Tibial artery (tissue), 4 donors: ENCODE results near the gene BCL2L14.

Source experiments
- DNase-seq, 2 donors: peaks; one replicate each; pipeline ENCODE4 v3.0.0-alpha.2; 2019
- H3K27ac ChIP-seq, 2 donors: fragments of 200-600 bp; sonication (generic) in 1 of 2; 1 replicate in 1 of 2; 2 replicates in 1 of 2; pipeline ENCODE4 v1.5.1; 2018 to 2019; ENCODE audit warnings: mild to moderate bottlenecking in 1 of 2
- H3K27me3 ChIP-seq, 2 donors: fragments of 200-600 bp; sonication (generic) in 1 of 2; one replicate each; pipeline versions ENCODE4 v1.5.1 to v1.6.0; 2016 to 2019
- H3K36me3 ChIP-seq, 3 donors: fragments of 200-600 bp; sonication (generic) in 2 of 3; one replicate each; pipeline ENCODE4 v1.5.1; 2016 to 2019; ENCODE audit warnings: mild to moderate bottlenecking in 2 of 3
- H3K4me1 ChIP-seq, 4 donors: fragments of 200-600 bp; sonication (generic) in 2 of 4; 1 replicate in 3 of 4; 2 replicates in 1 of 4; pipeline ENCODE4 v1.5.1; 2016 to 2019
- H3K4me3 ChIP-seq, 2 donors: fragments of 200-600 bp; sonication (generic) in 1 of 2; 1 replicate in 1 of 2; 2 replicates in 1 of 2; pipeline ENCODE4 v1.5.1; 2018 to 2019; ENCODE audit warnings: mild to moderate bottlenecking in 2 of 2
- H3K9me3 ChIP-seq, 3 donors: fragments of 200-600 bp; sonication (generic) in 1 of 3; one replicate each; pipeline ENCODE4 v1.5.1; 2016 to 2019
- intact Hi-C: fragments of 100-400 bp; cut with DNase I; formaldehyde crosslinking; loops from one replicate; pipeline ENCODE4 v1.15.0; 2023; ENCODE audit warnings: low total_unique reads
- TF ChIP-seq, protein P1 (sequence below), 2 experiments: fragments of 200-600 bp in 1 of 2; fragments of 450-650 bp in 1 of 2; IDR thresholded peaks; one replicate each; pipeline ENCODE4 v1.5.1; 2017 to 2019; ENCODE audit warnings: antibody characterized with exemption in 2 of 2, mild to moderate bottlenecking in 1 of 2, moderate library complexity in 1 of 2

BCL2L14 gene

DNA sequence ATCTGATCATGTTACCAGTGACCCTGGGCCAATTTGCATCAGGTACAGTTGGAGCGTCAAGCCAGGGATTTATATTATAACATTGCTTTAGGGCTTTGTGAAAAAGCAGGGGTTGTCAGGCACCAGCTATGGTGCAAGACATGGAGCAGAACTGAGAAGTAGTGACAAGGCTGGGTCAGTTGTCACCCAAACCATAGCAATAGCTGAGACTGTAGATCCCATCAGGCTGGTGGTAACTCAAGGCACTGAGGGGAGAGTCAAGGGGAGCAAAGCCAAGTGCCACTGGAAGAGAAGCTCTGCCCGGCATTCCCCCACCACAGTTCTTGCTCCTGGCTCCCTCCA, 16.9 kb downstream of the BCL2L14 start:
- H3K27me3 ChIP-seq, result no peaks in the 10 kb centered on the region
- TF ChIP-seq, protein P1, sequence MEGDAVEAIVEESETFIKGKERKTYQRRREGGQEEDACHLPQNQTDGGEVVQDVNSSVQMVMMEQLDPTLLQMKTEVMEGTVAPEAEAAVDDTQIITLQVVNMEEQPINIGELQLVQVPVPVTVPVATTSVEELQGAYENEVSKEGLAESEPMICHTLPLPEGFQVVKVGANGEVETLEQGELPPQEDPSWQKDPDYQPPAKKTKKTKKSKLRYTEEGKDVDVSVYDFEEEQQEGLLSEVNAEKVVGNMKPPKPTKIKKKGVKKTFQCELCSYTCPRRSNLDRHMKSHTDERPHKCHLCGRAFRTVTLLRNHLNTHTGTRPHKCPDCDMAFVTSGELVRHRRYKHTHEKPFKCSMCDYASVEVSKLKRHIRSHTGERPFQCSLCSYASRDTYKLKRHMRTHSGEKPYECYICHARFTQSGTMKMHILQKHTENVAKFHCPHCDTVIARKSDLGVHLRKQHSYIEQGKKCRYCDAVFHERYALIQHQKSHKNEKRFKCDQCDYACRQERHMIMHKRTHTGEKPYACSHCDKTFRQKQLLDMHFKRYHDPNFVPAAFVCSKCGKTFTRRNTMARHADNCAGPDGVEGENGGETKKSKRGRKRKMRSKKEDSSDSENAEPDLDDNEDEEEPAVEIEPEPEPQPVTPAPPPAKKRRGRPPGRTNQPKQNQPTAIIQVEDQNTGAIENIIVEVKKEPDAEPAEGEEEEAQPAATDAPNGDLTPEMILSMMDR (IDR thresholded peaks at IDR 0.05), result no peak
- H3K27ac ChIP-seq, result no peak overlapping the region
- no peaks in the 10 kb centered on the region for H3K9me3 ChIP-seq
- H3K36me3 ChIP-seq, result no peaks in the 10 kb centered on the region
- H3K4me1 ChIP-seq, result peaks cover 0 to 18% (median 4%) of the 10 kb centered on the region in 4 donors
- intact Hi-C loops, result no loop called here
- DNase-seq, result no peak
- H3K4me3 ChIP-seq, result no peak overlapping the region

DNA sequence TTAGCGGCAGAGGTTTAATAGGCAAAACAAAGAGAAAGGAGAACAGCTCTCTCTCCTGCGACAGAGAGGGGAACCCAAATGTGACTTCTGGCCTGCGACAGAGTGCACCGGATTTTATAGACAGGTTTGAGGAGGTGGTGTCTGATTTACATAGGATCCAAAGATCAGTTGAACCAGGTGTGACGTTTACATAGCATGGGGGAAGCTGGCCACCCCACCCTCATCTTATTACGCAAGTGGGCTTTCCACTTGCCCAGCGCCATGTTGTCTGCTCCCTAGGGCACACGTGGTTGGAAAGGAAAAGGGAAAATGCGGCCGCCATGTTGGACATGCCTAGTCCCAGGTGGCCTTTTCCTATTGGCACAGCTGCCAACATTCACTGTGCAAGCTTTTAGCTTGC, 17.4 kb downstream of the BCL2L14 start:
- H3K27ac ChIP-seq, result no peak overlapping the region
- H3K9me3 ChIP-seq, result no peaks in the 10 kb centered on the region
- no peak overlapping the region for H3K4me3 ChIP-seq
- DNase-seq, result no peak
- intact Hi-C loops, result no loop called here
- no peaks in the 10 kb centered on the region for H3K27me3 ChIP-seq
- TF ChIP-seq, protein P1 (IDR thresholded peaks at IDR 0.05), result no peak
- peaks cover 0 to 23% (median 4%) of the 10 kb centered on the region in 4 donors for H3K4me1 ChIP-seq
- H3K36me3 ChIP-seq, result no peaks in the 10 kb centered on the region

GRCh38 chr12:12088761-12089160, 18.0 kb downstream of the BCL2L14 start:
- no peak for DNase-seq
- TF ChIP-seq, protein P1 (IDR thresholded peaks at IDR 0.05), result no peak
- no peaks in the 10 kb centered on the region for H3K36me3 ChIP-seq
- H3K27ac ChIP-seq, result no peak overlapping the region
- H3K27me3 ChIP-seq, result no peaks in the 10 kb centered on the region
- intact Hi-C loops, result no loop called here
- H3K4me1 ChIP-seq, result peaks cover 0 to 26% (median 4%) of the 10 kb centered on the region in 4 donors
- no peak overlapping the region for H3K4me3 ChIP-seq
- H3K9me3 ChIP-seq, result no peaks in the 10 kb centered on the region

DNA sequence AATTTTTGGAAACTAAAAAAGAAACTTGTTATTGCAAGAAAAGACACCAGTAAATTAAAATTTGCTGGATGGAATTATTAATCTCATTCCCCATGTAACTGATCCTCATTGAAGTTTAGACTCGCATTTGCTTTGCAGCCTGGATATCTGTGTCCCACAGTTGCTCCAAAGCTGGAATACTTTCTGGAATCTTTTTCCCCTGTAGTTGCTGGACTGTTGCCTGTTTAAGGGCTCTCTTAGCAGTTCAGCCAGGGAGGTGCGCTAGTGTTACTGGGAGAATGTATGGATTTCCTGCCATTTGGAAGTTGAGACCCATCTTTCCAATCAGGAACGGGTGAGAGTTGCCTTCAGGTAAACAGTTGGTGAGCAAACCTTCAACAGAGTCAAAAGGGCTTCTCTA, 20.3 kb downstream of the BCL2L14 start:
- Histone ChIP-seq H3K27ac (no peak overlapping the region), H3K4me1 (peaks cover 0 to 26% (median 4%) of the 10 kb centered on the region in 4 donors), H3K36me3 (no peaks in the 10 kb centered on the region), H3K27me3 (no peaks in the 10 kb centered on the region), H3K9me3 (no peaks in the 10 kb centered on the region), H3K4me3 (no peak overlapping the region)
- intact Hi-C loops, result no loop called here
- no peak for DNase-seq
- TF ChIP-seq, protein P1 (IDR thresholded peaks at IDR 0.05), result no peak

GRCh38 chr12:12091977-12092663, 21.4 kb downstream of the BCL2L14 start:
- peaks cover 0 to 26% (median 4%) of the 10 kb centered on the region in 4 donors for H3K4me1 ChIP-seq
- no peak for DNase-seq
- intact Hi-C loops, result no loop called here
- H3K4me3 ChIP-seq, result no peak overlapping the region
- no peaks in the 10 kb centered on the region for H3K36me3 ChIP-seq
- H3K27me3 ChIP-seq, result no peaks in the 10 kb centered on the region
- TF ChIP-seq, protein P1 (IDR thresholded peaks at IDR 0.05), result no peak
- no peaks in the 10 kb centered on the region for H3K9me3 ChIP-seq
- H3K27ac ChIP-seq, result no peak overlapping the region

DNA sequence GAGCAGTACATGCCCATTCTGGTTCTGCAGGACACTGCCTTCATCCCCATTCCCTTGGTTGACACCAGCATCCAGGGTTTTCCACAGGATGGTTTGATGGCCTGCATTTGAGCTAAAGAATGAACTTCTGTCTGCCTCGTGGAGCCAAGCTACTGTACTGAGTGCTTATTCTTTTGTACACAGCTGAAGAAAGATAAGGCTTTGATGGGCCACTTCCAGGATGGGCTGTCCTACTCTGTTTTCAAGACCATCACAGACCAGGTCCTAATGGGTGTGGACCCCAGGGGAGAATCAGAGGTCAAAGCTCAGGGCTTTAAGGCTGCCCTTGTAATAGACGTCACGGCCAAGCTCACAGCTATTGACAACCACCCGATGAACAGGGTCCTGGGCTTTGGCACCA, 23.7 kb downstream of the BCL2L14 start:
- Histone ChIP-seq H3K4me3 (no peak overlapping the region), H3K4me1 (peaks cover 0 to 26% (median 4%) of the 10 kb centered on the region in 4 donors), H3K9me3 (no peaks in the 10 kb centered on the region), H3K36me3 (no peaks in the 10 kb centered on the region), H3K27me3 (no peaks in the 10 kb centered on the region), H3K27ac (no peak overlapping the region)
- intact Hi-C loops, result no loop called here
- TF ChIP-seq, protein P1 (IDR thresholded peaks at IDR 0.05), result no peak
- no peak for DNase-seq
